ENCODE results near the gene ERP27. TPM values are rescaled to one million over a fixed set of nuclear protein-coding genes. Genes with fewer than 3 reads are reported as not detected.

The ERP27 gene
- polyA plus RNA-seq, 2 of the 4 experiments (the other 2 are of a cell fraction) = 0.09 to 0.28 TPM

- CTCF ChIA-PET = interaction anchor here (0.7 kb wide), 1 partner anchor 146 kb away, joined by 3 read pairs; no protein-coding TSS in a partner anchor
- Histone ChIP-seq H3K4me3 (no peak overlapping the region), H3K27ac (peak overlapping the region in 1 of 2 experiments; percentile 53; a peak in 2 of 6 replicates), H3K4me1 (0 out of 3 replicates have a peak, but pooled peaks cover 3% of the 10 kb centered on the region), H3K9me3 (no peaks in the 10 kb centered on the region), H3K4me2 (no peak overlapping the region)
- TF ChIP-seq NFE2L2 (conservative IDR thresholded peaks at IDR 0.05; ENCODE audit: low read length) (0 out of 2 replicates have a peak, but pooled peaks have one; percentile 33), MAFK (IDR thresholded peaks at IDR 0.05; ENCODE audit: partially characterized antibody) (peak; percentile 68), RARB (CRISPR knock-in tag; IDR thresholded peaks at IDR 0.05) (no peak)
- DNase-seq (ENCODE audit: low read depth in 1 of 2, low spot score in 1 of 2) = no peak
- no peak for FAIRE-seq
- no peak for ATAC-seq
- POLR2A ChIA-PET = no interaction called here
- 61% methylated on average over 4 of the region's 4 CpGs for WGBS (ENCODE audit: missing lambda C conversion rate)
Measured at GRCh38 chr12:14970473-14970872, 32.1 kb upstream of the ERP27 start.

- Histone ChIP-seq H3K27ac (no peak overlapping the region), H3K4me3 (no peak overlapping the region), H3K4me1 (0 out of 3 replicates have a peak, but pooled peaks cover 3% of the 10 kb centered on the region), H3K9me3 (no peaks in the 10 kb centered on the region), H3K4me2 (no peak overlapping the region)
- no peak for ATAC-seq
- FAIRE-seq = no peak
- 60% methylated on average over 3 of the region's 3 CpGs for WGBS (ENCODE audit: missing lambda C conversion rate)
- TF ChIP-seq, protein P1, sequence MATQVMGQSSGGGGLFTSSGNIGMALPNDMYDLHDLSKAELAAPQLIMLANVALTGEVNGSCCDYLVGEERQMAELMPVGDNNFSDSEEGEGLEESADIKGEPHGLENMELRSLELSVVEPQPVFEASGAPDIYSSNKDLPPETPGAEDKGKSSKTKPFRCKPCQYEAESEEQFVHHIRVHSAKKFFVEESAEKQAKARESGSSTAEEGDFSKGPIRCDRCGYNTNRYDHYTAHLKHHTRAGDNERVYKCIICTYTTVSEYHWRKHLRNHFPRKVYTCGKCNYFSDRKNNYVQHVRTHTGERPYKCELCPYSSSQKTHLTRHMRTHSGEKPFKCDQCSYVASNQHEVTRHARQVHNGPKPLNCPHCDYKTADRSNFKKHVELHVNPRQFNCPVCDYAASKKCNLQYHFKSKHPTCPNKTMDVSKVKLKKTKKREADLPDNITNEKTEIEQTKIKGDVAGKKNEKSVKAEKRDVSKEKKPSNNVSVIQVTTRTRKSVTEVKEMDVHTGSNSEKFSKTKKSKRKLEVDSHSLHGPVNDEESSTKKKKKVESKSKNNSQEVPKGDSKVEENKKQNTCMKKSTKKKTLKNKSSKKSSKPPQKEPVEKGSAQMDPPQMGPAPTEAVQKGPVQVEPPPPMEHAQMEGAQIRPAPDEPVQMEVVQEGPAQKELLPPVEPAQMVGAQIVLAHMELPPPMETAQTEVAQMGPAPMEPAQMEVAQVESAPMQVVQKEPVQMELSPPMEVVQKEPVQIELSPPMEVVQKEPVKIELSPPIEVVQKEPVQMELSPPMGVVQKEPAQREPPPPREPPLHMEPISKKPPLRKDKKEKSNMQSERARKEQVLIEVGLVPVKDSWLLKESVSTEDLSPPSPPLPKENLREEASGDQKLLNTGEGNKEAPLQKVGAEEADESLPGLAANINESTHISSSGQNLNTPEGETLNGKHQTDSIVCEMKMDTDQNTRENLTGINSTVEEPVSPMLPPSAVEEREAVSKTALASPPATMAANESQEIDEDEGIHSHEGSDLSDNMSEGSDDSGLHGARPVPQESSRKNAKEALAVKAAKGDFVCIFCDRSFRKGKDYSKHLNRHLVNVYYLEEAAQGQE (IDR thresholded peaks at IDR 0.05) = no peak
- TF ChIP-seq GATA3 (IDR thresholded peaks at IDR 0.05; ENCODE audit: borderline replicate concordance) = no peak
- no peak for TF ChIP-seq PBX3 (IDR thresholded peaks at IDR 0.05)
- no peak for TF ChIP-seq EP300 (IDR thresholded peaks at IDR 0.05)
- TF ChIP-seq, protein P2, sequence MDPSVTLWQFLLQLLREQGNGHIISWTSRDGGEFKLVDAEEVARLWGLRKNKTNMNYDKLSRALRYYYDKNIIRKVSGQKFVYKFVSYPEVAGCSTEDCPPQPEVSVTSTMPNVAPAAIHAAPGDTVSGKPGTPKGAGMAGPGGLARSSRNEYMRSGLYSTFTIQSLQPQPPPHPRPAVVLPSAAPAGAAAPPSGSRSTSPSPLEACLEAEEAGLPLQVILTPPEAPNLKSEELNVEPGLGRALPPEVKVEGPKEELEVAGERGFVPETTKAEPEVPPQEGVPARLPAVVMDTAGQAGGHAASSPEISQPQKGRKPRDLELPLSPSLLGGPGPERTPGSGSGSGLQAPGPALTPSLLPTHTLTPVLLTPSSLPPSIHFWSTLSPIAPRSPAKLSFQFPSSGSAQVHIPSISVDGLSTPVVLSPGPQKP (IDR thresholded peaks at IDR 0.05; ENCODE audit: low read depth, low read length) = no peak
- no peak for TF ChIP-seq ZNF302 (CRISPR knock-in tag; IDR thresholded peaks at IDR 0.05)
- no peak for TF ChIP-seq TFCP2L1 (CRISPR knock-in tag; IDR thresholded peaks at IDR 0.05)
- no peak for TF ChIP-seq EHF (CRISPR knock-in tag; IDR thresholded peaks at IDR 0.05)
- TF ChIP-seq CHD2 (IDR thresholded peaks at IDR 0.05; ENCODE audit: low read length, partially characterized antibody) = no peak
- no peak for TF ChIP-seq ZFP36 (IDR thresholded peaks at IDR 0.05; ENCODE audit: borderline replicate concordance, partially characterized antibody)
- no peak for TF ChIP-seq HOXB5 (CRISPR knock-in tag; IDR thresholded peaks at IDR 0.05)
- CTCF ChIA-PET = interaction anchor here (1.6 kb wide), 1 partner anchor 27 kb away, joined by 3 read pairs; no protein-coding TSS in a partner anchor
- no peak for DNase-seq (ENCODE audit: low read depth in 1 of 2, low spot score in 1 of 2)
- POLR2A ChIA-PET = no interaction called here
Measured at GRCh38 chr12:14968478-14968877, 30.1 kb upstream of the ERP27 start.

DNA sequence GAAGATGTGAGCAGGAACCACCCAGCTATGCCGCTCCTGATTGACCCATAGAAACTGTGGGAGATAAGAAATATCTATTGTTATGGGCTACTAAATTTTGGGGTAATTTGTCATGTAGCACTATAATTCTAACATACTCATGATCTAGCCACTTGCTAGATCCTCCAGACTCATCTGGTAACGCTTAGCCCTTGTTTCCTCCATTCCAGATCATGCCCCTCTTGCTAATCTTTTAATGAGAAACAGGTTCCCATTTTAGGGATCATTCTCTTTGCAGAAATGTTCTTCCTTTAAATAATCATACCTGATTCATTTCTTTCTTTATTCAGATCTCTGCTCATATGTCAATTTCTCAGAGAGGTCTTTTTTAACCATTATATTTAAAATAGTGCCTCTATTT is 26.9 kb upstream of the ERP27 start:
- no peak for DNase-seq (ENCODE audit: low read depth in 1 of 2, low spot score in 1 of 2)
- no peak for FAIRE-seq
- Histone ChIP-seq H3K27ac (no peak overlapping the region), H3K4me2 (no peak overlapping the region), H3K9me3 (no peaks in the 10 kb centered on the region), H3K4me1 (peaks cover 8% of the 10 kb centered on the region; the same call in 1 of the 3 replicates), H3K4me3 (no peak overlapping the region)
- 76% methylated on average over 2 of the region's 2 CpGs for WGBS (ENCODE audit: missing lambda C conversion rate)
- ChIA-PET POLR2A (no interaction called here), CTCF (interaction anchor here (2.0 kb wide), 1 partner anchor 30 kb away, joined by 4 read pairs; no protein-coding TSS in a partner anchor)
- ATAC-seq = no peak
- TF ChIP-seq BCL3 (IDR thresholded peaks at IDR 0.05) = no peak
- TF ChIP-seq MAFK (IDR thresholded peaks at IDR 0.05; ENCODE audit: partially characterized antibody) = no peak
- TF ChIP-seq, protein P3, sequence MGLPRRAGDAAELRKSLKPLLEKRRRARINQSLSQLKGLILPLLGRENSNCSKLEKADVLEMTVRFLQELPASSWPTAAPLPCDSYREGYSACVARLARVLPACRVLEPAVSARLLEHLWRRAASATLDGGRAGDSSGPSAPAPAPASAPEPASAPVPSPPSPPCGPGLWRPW (IDR thresholded peaks at IDR 0.05) = no peak
- no peak for TF ChIP-seq HEYL (CRISPR knock-in tag; IDR thresholded peaks at IDR 0.05)
- no peak for TF ChIP-seq BHLHE40 (IDR thresholded peaks at IDR 0.05; ENCODE audit: low read depth, low read length)
- TF ChIP-seq MAZ (IDR thresholded peaks at IDR 0.05; ENCODE audit: borderline replicate concordance, low read depth, low read length) = no peak
- TF ChIP-seq HOXA7 (CRISPR knock-in tag; IDR thresholded peaks at IDR 0.05) = no peak
- TF ChIP-seq MAX (IDR thresholded peaks at IDR 0.05) = no peak
- no peak for TF ChIP-seq RFX5 (IDR thresholded peaks at IDR 0.05)
- no peak for TF ChIP-seq NFE2L2 (conservative IDR thresholded peaks at IDR 0.05; ENCODE audit: low read length)

All from A549 (cell line).